Testis (tissue), 2 donors: ENCODE measurements around the gene EPB41L4A.

Source experiments
- POLR2A ChIP-seq: fragments of 450-650 bp; IDR thresholded peaks from one replicate; pipeline ENCODE4 v1.6.1; 2017; ENCODE audit warnings: antibody characterized with exemption, mild to moderate bottlenecking, moderate library complexity
- TF ChIP-seq, protein P1 (sequence below), 3 experiments: fragments of 450-650 bp in 2 of 3; fragments of 200-600 bp in 1 of 3; sonication (generic) in 1 of 3; IDR thresholded peaks; one replicate each; pipeline ENCODE4 v1.5.1; 2016 to 2019; ENCODE audit warnings: antibody characterized with exemption in 3 of 3, mild to moderate bottlenecking in 2 of 3, moderate library complexity in 1 of 3

DNA sequence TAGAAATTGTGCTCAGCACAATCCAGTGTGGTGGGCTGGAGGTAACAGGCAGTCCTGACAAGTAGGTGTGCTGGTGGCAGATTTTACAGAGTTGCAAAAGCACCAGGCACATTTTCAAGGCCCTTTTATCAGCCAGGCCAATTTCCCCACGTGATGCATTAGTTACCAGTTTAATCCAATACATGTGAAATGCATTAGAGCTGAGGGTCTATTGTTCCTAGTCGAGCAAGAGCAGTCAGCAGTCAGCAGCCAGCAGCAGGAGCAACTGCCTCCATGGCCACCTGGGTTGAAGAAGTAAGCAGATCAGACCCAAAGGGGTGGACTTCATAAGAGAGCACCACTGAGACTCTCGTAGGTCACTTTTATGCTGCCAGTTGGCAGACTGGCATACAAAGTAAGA is 76.7 kb downstream of the EPB41L4A start:
- TF ChIP-seq POLR2A, result no peak
- TF ChIP-seq, protein P1, sequence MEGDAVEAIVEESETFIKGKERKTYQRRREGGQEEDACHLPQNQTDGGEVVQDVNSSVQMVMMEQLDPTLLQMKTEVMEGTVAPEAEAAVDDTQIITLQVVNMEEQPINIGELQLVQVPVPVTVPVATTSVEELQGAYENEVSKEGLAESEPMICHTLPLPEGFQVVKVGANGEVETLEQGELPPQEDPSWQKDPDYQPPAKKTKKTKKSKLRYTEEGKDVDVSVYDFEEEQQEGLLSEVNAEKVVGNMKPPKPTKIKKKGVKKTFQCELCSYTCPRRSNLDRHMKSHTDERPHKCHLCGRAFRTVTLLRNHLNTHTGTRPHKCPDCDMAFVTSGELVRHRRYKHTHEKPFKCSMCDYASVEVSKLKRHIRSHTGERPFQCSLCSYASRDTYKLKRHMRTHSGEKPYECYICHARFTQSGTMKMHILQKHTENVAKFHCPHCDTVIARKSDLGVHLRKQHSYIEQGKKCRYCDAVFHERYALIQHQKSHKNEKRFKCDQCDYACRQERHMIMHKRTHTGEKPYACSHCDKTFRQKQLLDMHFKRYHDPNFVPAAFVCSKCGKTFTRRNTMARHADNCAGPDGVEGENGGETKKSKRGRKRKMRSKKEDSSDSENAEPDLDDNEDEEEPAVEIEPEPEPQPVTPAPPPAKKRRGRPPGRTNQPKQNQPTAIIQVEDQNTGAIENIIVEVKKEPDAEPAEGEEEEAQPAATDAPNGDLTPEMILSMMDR (IDR thresholded peaks at IDR 0.05), result no peak
